ENCODE results near the gene COG4. TPM values are rescaled to one million over a fixed set of nuclear protein-coding genes. Genes with fewer than 3 reads are reported as not detected.

The COG4 gene
- total RNA-seq, 2 donors from 2014 or later, result 23.1 to 43.8 TPM

GRCh38 chr16:70494202-70494770 is 29.1 kb downstream of the COG4 start:
- Histone ChIP-seq H3K9me3 (no peaks in the 10 kb centered on the region), H3K27me3 (no peaks in the 10 kb centered on the region), H3K27ac (no peak overlapping the region), H3K4me1 (no peaks in the 10 kb centered on the region), H3K4me3 (no peak overlapping the region), H3K36me3 (replicated peaks in 1 of 2; ENCODE audit: insufficient read depth in 1 of 2, low read depth in 2 of 2) (peaks cover 0 to 30% of the 10 kb centered on the region in 2 donors)
- DNase-seq (no peak), ATAC-seq (no peak)
- intact Hi-C loops (cut with DNase I), result no loop called here
- TF ChIP-seq CTCF (IDR thresholded peaks at IDR 0.05) (no peak), POLR2A (IDR thresholded peaks at IDR 0.05) (no peak)
- WGBS, 2 donors, result 75 to 92% methylated on average over 5 of the region's 5 CpGs

GRCh38 chr16:70493802-70494201 is 29.6 kb downstream of the COG4 start:
- Histone ChIP-seq H3K4me3 (no peak overlapping the region), H3K36me3 (replicated peaks in 1 of 2; ENCODE audit: insufficient read depth in 1 of 2, low read depth in 2 of 2) (peaks cover 0 to 28% of the 10 kb centered on the region in 2 donors), H3K4me1 (no peaks in the 10 kb centered on the region), H3K27ac (no peak overlapping the region), H3K9me3 (no peaks in the 10 kb centered on the region), H3K27me3 (no peaks in the 10 kb centered on the region)
- 89 to 92% methylated on average over 2 to 3 of the region's 3 CpGs for WGBS, 2 donors
- DNase-seq (no peak), ATAC-seq (no peak)
- intact Hi-C loops (cut with DNase I), result no loop called here
- TF ChIP-seq POLR2A (IDR thresholded peaks at IDR 0.05) (no peak), CTCF (IDR thresholded peaks at IDR 0.05) (no peak)

GRCh38 chr16:70490261-70490660 is 33.1 kb downstream of the COG4 start:
- H3K36me3 ChIP-seq (replicated peaks in 1 of 2; ENCODE audit: insufficient read depth in 1 of 2, low read depth in 2 of 2), result peaks cover 0 to 2% of the 10 kb centered on the region in 2 donors
- 71 to 88% methylated on average over 2 to 6 of the region's 6 CpGs for WGBS, 2 donors
- ATAC-seq, result no peak

GRCh38 chr16:70484867-70485266 is 38.5 kb downstream of the COG4 start:
- DNase-seq (no peak), ATAC-seq (no peak)
- no peak overlapping the region for H3K4me3 ChIP-seq
- intact Hi-C loops (cut with DNase I), result no loop called here
- TF ChIP-seq CTCF (IDR thresholded peaks at IDR 0.05) (no peak), POLR2A (IDR thresholded peaks at IDR 0.05) (no peak)
- 88 to 97% methylated on average over 2 of the region's 2 CpGs for WGBS, 2 donors
- H3K27ac ChIP-seq, result no peak overlapping the region
- H3K9me3 ChIP-seq, result no peaks in the 10 kb centered on the region
- H3K36me3 ChIP-seq (replicated peaks in 1 of 2; ENCODE audit: insufficient read depth in 1 of 2, low read depth in 2 of 2), result peaks cover 0 to 20% of the 10 kb centered on the region in 2 donors
- no peaks in the 10 kb centered on the region for H3K27me3 ChIP-seq
- no peaks in the 10 kb centered on the region for H3K4me1 ChIP-seq

More at GRCh38 chr16:70490261-70490660, 33.1 kb downstream of the COG4 start:
- H3K27ac ChIP-seq, result no peak overlapping the region
- TF ChIP-seq POLR2A (IDR thresholded peaks at IDR 0.05), result no peak
- TF ChIP-seq CTCF (IDR thresholded peaks at IDR 0.05), result no peak
- H3K27me3 ChIP-seq, result no peaks in the 10 kb centered on the region
- no peaks in the 10 kb centered on the region for H3K4me1 ChIP-seq
- H3K9me3 ChIP-seq, result no peaks in the 10 kb centered on the region
- peak in 2 of 4 donors; percentile 23 to 30 for DNase-seq
- intact Hi-C loops (cut with DNase I), result no loop called here
- H3K4me3 ChIP-seq, result no peak overlapping the region

GRCh38 chr16:70483426-70483825 is 39.9 kb downstream of the COG4 start:
- WGBS, 2 donors, result 81 to 87% methylated on average over 5 of the region's 5 CpGs
- no peak for DNase-seq
- Histone ChIP-seq H3K36me3 (replicated peaks in 1 of 2; ENCODE audit: insufficient read depth in 1 of 2, low read depth in 2 of 2) (peaks cover 0 to 27% of the 10 kb centered on the region in 2 donors), H3K4me3 (no peak overlapping the region), H3K9me3 (no peaks in the 10 kb centered on the region), H3K27me3 (no peaks in the 10 kb centered on the region), H3K27ac (no peak overlapping the region), H3K4me1 (no peaks in the 10 kb centered on the region)
- intact Hi-C loops (cut with DNase I), result no loop called here
- no peak for ATAC-seq
- TF ChIP-seq POLR2A (IDR thresholded peaks at IDR 0.05) (no peak), CTCF (IDR thresholded peaks at IDR 0.05) (no peak)

All from body of pancreas (tissue), 4 donors.